A549 (cell line): Measurements from ENCODE around the gene GCLC. TPM values are rescaled to one million over a fixed set of nuclear protein-coding genes. Genes with fewer than 3 reads are reported as not detected.

Experiments used
- ATAC-seq, 2 experiments: fragments of 200-7000 bp in 1 of 2; fragments of >200 bp in 1 of 2; cut with Nextera tagmentation in 1 of 2; cut with Tn5 transposase in 1 of 2; 3 replicates each; pipeline versions ENCODE4 v1.8.0 to v1.9.1; 2018 to 2020; ENCODE audit warnings: mild to moderate bottlenecking in 1 of 2, moderate library complexity in 1 of 2
- CTCF ChIA-PET: fragments of 300-600 bp; sonication (Branson Sonifier 250); formaldehyde crosslinking; extraction: SDS; loops from one replicate; lab custom pipeline; 2021; ENCODE audit warnings: antibody characterized with exemption, inconsistent platforms; lab: Yijun Ruan, JAX
- POLR2A ChIA-PET: fragments of 350-600 bp; formaldehyde crosslinking; extraction: SDS; loops from one replicate; lab custom pipeline; 2021; ENCODE audit warnings: antibody characterized with exemption, inconsistent platforms; lab: Yijun Ruan, JAX
- DNase-seq, 2 experiments: peaks; one replicate each; pipeline versions ENCODE4 v3.0.0 to v3.0.0-alpha.2; 2011 to 2016; ENCODE audit warnings: low read depth in 1 of 2, low spot score in 1 of 2
- FAIRE-seq: peaks from 2 replicates; lab custom pipeline; 2011; peaks lifted over from hg19 to GRCh38; lab: Jason Lieb, UNC
- H3K27ac ChIP-seq, 2 experiments: fragments of >200 bp; sonication (Bioruptor Twin); formaldehyde crosslinking; 3 replicates each; pipeline ENCODE4 v1.5.1; 2016 to 2017
- H3K4me1 ChIP-seq: fragments of >200 bp; sonication (Bioruptor Twin); formaldehyde crosslinking; 3 replicates; pipeline ENCODE4 v1.6.1; 2016
- H3K4me2 ChIP-seq: fragments of >200 bp; sonication (Bioruptor Twin); formaldehyde crosslinking; 3 replicates; pipeline ENCODE4 v1.6.1; 2016
- H3K4me3 ChIP-seq: fragments of >200 bp; sonication (Bioruptor Twin); formaldehyde crosslinking; 3 replicates; pipeline ENCODE4 v1.5.1; 2016
- H3K9me3 ChIP-seq: fragments of >200 bp; sonication (Bioruptor Twin); formaldehyde crosslinking; 3 replicates; pipeline ENCODE4 v1.6.1; 2016
- BHLHE40 ChIP-seq: IDR thresholded peaks from 2 replicates; pipeline ENCODE4 v1.6.1; 2012; ENCODE audit warnings: low read depth, low read length, inconsistent platforms
- CBX8 ChIP-seq: fragments of 200-600 bp; sonication (generic); IDR thresholded peaks from 2 replicates; pipeline ENCODE4 v1.6.1; 2016
- CEBPB ChIP-seq, 2 experiments: fragments of >200 bp in 1 of 2; sonication (Bioruptor Twin) in 1 of 2; formaldehyde crosslinking in 1 of 2; IDR thresholded peaks; 2 replicates each; pipeline ENCODE4 v1.6.1; 2012 to 2016
- CHD4 ChIP-seq: fragments of 200-600 bp; sonication (generic); IDR thresholded peaks from 2 replicates; pipeline ENCODE4 v1.6.1; 2016; ENCODE audit warnings: antibody characterized with exemption, mild to moderate bottlenecking, borderline replicate concordance
- E2F6 ChIP-seq: IDR thresholded peaks from 2 replicates; pipeline ENCODE4 v1.6.1; 2012; ENCODE audit warnings: low read depth, borderline replicate concordance
- EHF ChIP-seq: fragments of 250-450 bp; sonication (Bioruptor Pico); IDR thresholded peaks from 2 replicates; pipeline ENCODE4 v1.5.0; 2020; ENCODE audit warnings: mild to moderate bottlenecking
- EHMT2 ChIP-seq: fragments of 200-600 bp; sonication (generic); IDR thresholded peaks from 2 replicates; pipeline ENCODE4 v1.6.1; 2016; ENCODE audit warnings: antibody characterized with exemption, low read depth, mild to moderate bottlenecking, moderate library complexity
- FOSB ChIP-seq: fragments of 250-450 bp; sonication (Bioruptor Pico); IDR thresholded peaks from 2 replicates; pipeline ENCODE4 v1.5.0; 2020; ENCODE audit warnings: mild to moderate bottlenecking, moderate library complexity
- FOSL2 ChIP-seq, 2 experiments: fragments of 450-650 bp in 1 of 2; fragments of >200 bp in 1 of 2; sonication (Bioruptor Twin) in 1 of 2; formaldehyde crosslinking; IDR thresholded peaks; 2 replicates each; pipeline versions ENCODE4 v1.5.0 to v1.6.1; 2016 to 2020; ENCODE audit warnings: mild to moderate bottlenecking in 1 of 2, moderate library complexity in 1 of 2
- GATA3 ChIP-seq: IDR thresholded peaks from 2 replicates; pipeline ENCODE4 v1.6.1; 2012; ENCODE audit warnings: borderline replicate concordance
- HDAC2 ChIP-seq: fragments of 200-600 bp; sonication (generic); IDR thresholded peaks from 2 replicates; pipeline ENCODE4 v1.6.1; 2016
- HEYL ChIP-seq: fragments of 250-450 bp; sonication (Bioruptor Pico); IDR thresholded peaks from 2 replicates; pipeline ENCODE4 v1.8.0; 2021; ENCODE audit warnings: mild to moderate bottlenecking, moderate library complexity
- HOXA7 ChIP-seq: fragments of 250-450 bp; sonication (Bioruptor Pico); IDR thresholded peaks from 2 replicates; pipeline ENCODE4 v1.5.0; 2020; ENCODE audit warnings: mild to moderate bottlenecking, moderate library complexity
- JUN ChIP-seq, 2 experiments: fragments of >200 bp; sonication (Bioruptor Twin); formaldehyde crosslinking; IDR thresholded peaks; 2 replicates in 1 of 2; 3 replicates in 1 of 2; pipeline ENCODE4 v1.6.1; 2016 to 2017
- KDM1A ChIP-seq: fragments of 200-600 bp; sonication (generic); IDR thresholded peaks from 2 replicates; pipeline ENCODE4 v1.6.1; 2016; ENCODE audit warnings: low read depth, mild to moderate bottlenecking
- MAFK ChIP-seq: fragments of 450-650 bp; IDR thresholded peaks from 2 replicates; pipeline ENCODE4 v1.6.1; 2014; ENCODE audit not compliant: partially characterized antibody
- MAZ ChIP-seq: fragments of 150-350 bp; IDR thresholded peaks from 2 replicates; pipeline ENCODE4 v1.6.1; 2014; ENCODE audit warnings: antibody characterized with exemption, low read depth, low read length, borderline replicate concordance
- POLR2AphosphoS2 ChIP-seq: conservative IDR thresholded peaks from 2 replicates; pipeline ENCODE4 v1.6.1; 2012; ENCODE audit warnings: low read length, improper control_type of control experiment, inconsistent platforms
- RCOR1 ChIP-seq: fragments of 150-350 bp; IDR thresholded peaks from 2 replicates; pipeline ENCODE4 v1.6.1; 2014; ENCODE audit warnings: antibody characterized with exemption, low read length, low read depth
- SMC3 ChIP-seq: fragments of >200 bp; sonication (Bioruptor Twin); formaldehyde crosslinking; IDR thresholded peaks from 3 replicates; pipeline ENCODE4 v1.6.1; 2018; ENCODE audit warnings: inconsistent platforms
- TP53 ChIP-seq: fragments of 250-450 bp; sonication (Bioruptor Pico); IDR thresholded peaks from 2 replicates; pipeline ENCODE4 v1.5.0; 2021; ENCODE audit warnings: mild to moderate bottlenecking, moderate library complexity
- ZC3H11A ChIP-seq: fragments of 450-650 bp; IDR thresholded peaks from 2 replicates; pipeline ENCODE4 v1.6.1; 2014; ENCODE audit warnings: antibody characterized with exemption, mild to moderate bottlenecking
- ZFP36 ChIP-seq: fragments of 450-650 bp; IDR thresholded peaks from 2 replicates; pipeline ENCODE4 v1.6.1; 2014; ENCODE audit warnings: borderline replicate concordance; ENCODE audit not compliant: partially characterized antibody
- WGBS: methylation state at CpG from one replicate; pipeline ENCODE4 v1.1.6; 2017; ENCODE audit errors: missing lambda C conversion rate; 5-methylcytosine and 5-hydroxymethylcytosine counted together
- polyA plus RNA-seq, 4 experiments: library from polyadenylated mRNA; depleted of rRNA in 3 of 4; stranded (reverse); fragments of >200 nt; fragmentation: RNase III in 1 of 4; extraction: RNeasy Plus Mini Kit Qiagen cat#74134 plus additional on column Dnase treatment in 1 of 4; gene quantifications; 2 replicates in 3 of 4; 3 replicates in 1 of 4; pipeline ENCODE4 v1.2.3, GENCODE V29; 2011 to 2017

GCLC gene
- polyA plus RNA-seq, 2 of the 4 experiments (the other 2 are of a cell fraction) = 116 to 180 TPM

GRCh38 chr6:53496797-53497375 lies 48.0 kb downstream of the GCLC start:
- H3K4me3 ChIP-seq = no peak overlapping the region
- peak overlapping the region; percentile 62 for H3K4me2 ChIP-seq
- peak; percentile 32 to 73 for DNase-seq
- CTCF ChIA-PET = interaction anchor here (0.6 to 7.3 kb wide), 13 partner anchors 12 to 325 kb away, joined by 3 to 169 read pairs (median 4); partner anchors contain the start of gene GCLC
- POLR2A ChIA-PET = interaction anchor here (0.6 to 2.1 kb wide), 6 partner anchors 20 to 502 kb away, joined by 3 to 12 read pairs (median 6); partner anchors contain the start of genes GCLC, GSTA4 and LRRC1
- no peak for TF ChIP-seq RCOR1
- TF ChIP-seq HDAC2 = no peak
- TF ChIP-seq CEBPB (IDR thresholded peaks at IDR 0.05) = peak; percentile 11 to 76; a peak in 2 of 4 replicates
- no peak for TF ChIP-seq HOXA7
- TF ChIP-seq CHD4 = no peak
- TF ChIP-seq EHF (CRISPR knock-in tag) = no peak
- peak; percentile 44 for TF ChIP-seq MAFK
- no peak for TF ChIP-seq CBX8
- 0 out of 5 replicates have a peak, but pooled peaks of 1 of the 2 experiments have one; percentile 28 for TF ChIP-seq JUN (IDR thresholded peaks at IDR 0.05)
- TF ChIP-seq POLR2AphosphoS2 = peak; percentile 73; the same call in 1 of the 2 replicates
- no peak for TF ChIP-seq KDM1A
- no peak for TF ChIP-seq ZC3H11A
- no peak for TF ChIP-seq GATA3
- TF ChIP-seq EHMT2 = no peak
- no peak for TF ChIP-seq HEYL (CRISPR knock-in tag)
- TF ChIP-seq MAZ = no peak
- no peak for TF ChIP-seq E2F6
- no peak for TF ChIP-seq TP53 (CRISPR knock-in tag)
- no peak for TF ChIP-seq BHLHE40
- TF ChIP-seq ZFP36 = no peak
- peak; percentile 23; the same call in 1 of the 2 replicates for TF ChIP-seq FOSL2 (IDR thresholded peaks at IDR 0.05)
- TF ChIP-seq FOSL2 (CRISPR knock-in tag; IDR thresholded peaks at IDR 0.05) = peak; percentile 58
- peak overlapping the region; percentile 66 to 84 for H3K27ac ChIP-seq
- WGBS = 4% methylated on average over 5 of the region's 5 CpGs
- no peaks in the 10 kb centered on the region for H3K9me3 ChIP-seq
- ATAC-seq = peak; percentile 70 to 76
- peak; percentile 23 for FAIRE-seq
- peaks cover 69% of the 10 kb centered on the region for H3K4me1 ChIP-seq

DNA sequence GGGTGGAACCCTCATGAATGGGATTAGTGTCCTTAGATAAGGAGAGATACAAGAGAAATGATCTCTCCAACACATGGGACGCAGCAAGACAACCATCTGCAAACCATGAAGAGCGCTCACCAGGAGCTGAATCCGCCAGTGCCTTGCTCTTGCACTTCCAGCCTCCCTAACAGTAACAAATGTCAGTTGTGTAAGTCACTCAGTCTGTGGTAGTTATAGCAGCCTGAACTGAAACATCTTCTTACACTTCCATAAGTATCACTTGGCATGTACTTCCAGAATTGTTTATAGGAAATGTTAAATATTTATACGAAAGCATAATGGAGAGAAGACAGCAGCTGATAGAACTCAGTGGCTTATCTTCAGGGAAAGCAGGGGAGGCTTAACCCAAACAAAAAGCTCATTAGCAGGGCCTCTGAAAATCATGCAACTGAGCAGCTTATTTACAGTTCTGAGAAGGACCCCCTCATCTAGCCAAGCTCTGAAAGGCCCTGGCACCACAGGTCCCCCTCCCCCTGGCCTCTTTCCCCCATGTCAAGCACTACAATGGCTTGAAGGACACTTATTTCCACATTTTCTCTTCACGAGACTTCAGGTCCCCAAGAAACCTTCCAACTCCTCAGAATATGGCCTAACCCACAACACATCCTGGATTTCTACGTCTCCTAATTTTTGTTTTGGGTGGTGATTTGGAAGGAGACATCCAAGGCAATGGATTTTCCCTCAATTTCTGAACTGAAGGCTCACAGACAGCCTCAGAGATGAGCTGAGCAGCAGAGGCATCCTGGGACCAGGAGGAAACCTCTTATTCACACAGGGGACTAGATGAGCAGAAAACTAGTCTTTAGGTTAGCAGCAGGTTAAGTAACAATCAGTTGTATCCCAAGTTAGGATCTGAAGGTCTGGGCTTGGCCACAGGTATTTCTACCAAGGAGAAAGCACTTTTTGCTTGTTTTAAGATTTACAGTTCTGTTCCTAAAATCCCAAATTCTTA lies 49.1 kb downstream of the GCLC start:
- TF ChIP-seq FOSB (CRISPR knock-in tag) (peak; percentile 21; the same call in 1 of the 2 replicates), SMC3 (no peak), HOXA7 (0 out of 2 replicates have a peak, but pooled peaks have one; percentile 16)
- POLR2A ChIA-PET = interaction anchor here (0.8 to 2.1 kb wide), 4 partner anchors 49 to 500 kb away, joined by 3 to 12 read pairs (median 6); partner anchors contain the start of genes GCLC and GSTA4
- WGBS = 95% methylated on average over 5 of the region's 6 CpGs
- peak overlapping the region; percentile 66 to 84 for H3K27ac ChIP-seq
- peaks cover 69% of the 10 kb centered on the region for H3K4me1 ChIP-seq
- CTCF ChIA-PET = interaction anchor here (0.6 to 7.3 kb wide), 12 partner anchors 11 to 324 kb away, joined by 3 to 169 read pairs (median 6); partner anchors contain the start of gene GCLC
- no peak for DNase-seq
- peak overlapping the region; percentile 62 for H3K4me2 ChIP-seq
- ATAC-seq = no peak
- no peak overlapping the region for H3K4me3 ChIP-seq
- no peaks in the 10 kb centered on the region for H3K9me3 ChIP-seq
- FAIRE-seq = no peak
